CD14-positive monocyte (primary cell): ENCODE data around the gene GPAT3. TPM values are rescaled to one million over a fixed set of nuclear protein-coding genes. Genes with fewer than 3 reads are reported as not detected.

ENCODE experiments used
- DNase-seq, 3 donors: peaks; one replicate each; pipeline ENCODE4 v3.0.0-alpha.2; 2011 to 2022
- H2AFZ ChIP-seq: 2 replicates; pipeline ENCODE4 v1.6.0; 2012; ENCODE audit warnings: mild to moderate bottlenecking, low read depth, low read length, inconsistent platforms; ENCODE audit not compliant: insufficient read depth, poor library complexity, severe bottlenecking
- H3K27ac ChIP-seq, 2 donors: 1 replicate in 1 of 2; 2 replicates in 1 of 2; pipeline ENCODE4 v1.5.1; 2012 to 2013; ENCODE audit warnings: low read length in 2 of 2, control low read depth in 1 of 2, inconsistent platforms in 1 of 2, low read depth in 1 of 2, mild to moderate bottlenecking in 1 of 2
- H3K27me3 ChIP-seq, 2 donors: one replicate each; pipeline versions ENCODE4 v1.6.0 to v1.6.1; 2011 to 2013; ENCODE audit warnings: low read length in 2 of 2; ENCODE audit not compliant: control insufficient read depth in 2 of 2, insufficient read depth in 2 of 2
- H3K36me3 ChIP-seq, 2 donors: replicated peaks in 1 of 2; 1 replicate in 1 of 2; 2 replicates in 1 of 2; pipeline versions ENCODE4 v1.5.1 to v1.6.1; 2012 to 2013; ENCODE audit warnings: low read length in 2 of 2, control low read depth in 1 of 2, inconsistent platforms in 1 of 2, mild to moderate bottlenecking in 1 of 2; ENCODE audit not compliant: insufficient read depth in 2 of 2, control insufficient read depth in 1 of 2
- H3K4me1 ChIP-seq, 2 donors: 1 replicate in 1 of 2; 2 replicates in 1 of 2; pipeline versions ENCODE4 v1.5.1 to v1.6.1; 2012 to 2013; ENCODE audit warnings: low read length in 2 of 2, control low read depth in 1 of 2, inconsistent platforms in 1 of 2, mild to moderate bottlenecking in 1 of 2, moderate library complexity in 1 of 2; ENCODE audit not compliant: insufficient read depth in 2 of 2, control insufficient read depth in 1 of 2
- H3K4me2 ChIP-seq: replicated peaks from 2 replicates; pipeline ENCODE3; 2012; ENCODE audit warnings: low read length, moderate library complexity, mild to moderate bottlenecking; ENCODE audit not compliant: poor library complexity, severe bottlenecking; ENCODE audit errors: extremely low read depth
- H3K4me3 ChIP-seq, 3 experiments: fragments of 200-600 bp in 1 of 3; sonication (generic) in 1 of 3; replicated peaks in 1 of 3; 1 replicate in 2 of 3; 2 replicates in 1 of 3; pipeline ENCODE4 v1.5.1; 2011 to 2013; ENCODE audit warnings: low read length in 3 of 3, mild to moderate bottlenecking in 3 of 3, control low read depth in 2 of 3, low read depth in 2 of 3, inconsistent platforms in 1 of 3, moderate library complexity in 1 of 3
- H3K79me2 ChIP-seq: 2 replicates; pipeline ENCODE4 v1.6.0; 2012; ENCODE audit warnings: mild to moderate bottlenecking, control low read depth, inconsistent platforms, low read length, moderate library complexity; ENCODE audit not compliant: insufficient read depth
- H3K9ac ChIP-seq: 2 replicates; pipeline ENCODE4 v1.6.0; 2017; ENCODE audit warnings: low read length, mild to moderate bottlenecking; ENCODE audit not compliant: insufficient read depth, poor library complexity, severe bottlenecking
- H3K9me3 ChIP-seq, 2 donors: replicated peaks in 1 of 2; 1 replicate in 1 of 2; 2 replicates in 1 of 2; pipeline versions ENCODE4 v1.5.1 to v1.6.1; 2012 to 2013; ENCODE audit warnings: low read length in 2 of 2, control low read depth in 1 of 2; ENCODE audit not compliant: control insufficient read depth in 1 of 2, insufficient read depth in 1 of 2
- H4K20me1 ChIP-seq: 2 replicates; pipeline ENCODE4 v1.6.0; 2012; ENCODE audit warnings: mild to moderate bottlenecking, low read length, control low read depth, moderate library complexity; ENCODE audit not compliant: insufficient read depth
- H3K27ac Mint-ChIP-seq, 7 donors: one replicate each; pipeline ENCODE4 v1.8.0; 2020; ENCODE audit warnings: mild to moderate bottlenecking in 7 of 7, mixed read lengths in 7 of 7, moderate library complexity in 6 of 7, inconsistent platforms in 2 of 7
- H3K27me3 Mint-ChIP-seq, 3 donors: one replicate each; pipeline ENCODE4 v1.8.0; 2021 to 2022; ENCODE audit warnings: low read depth in 3 of 3, mild to moderate bottlenecking in 3 of 3, mixed read lengths in 3 of 3, moderate library complexity in 3 of 3, inconsistent platforms in 1 of 3
- H3K36me3 Mint-ChIP-seq, 2 donors: one replicate each; pipeline ENCODE4 v1.8.0; 2020; ENCODE audit warnings: mixed read lengths in 2 of 2, inconsistent platforms in 1 of 2, mild to moderate bottlenecking in 1 of 2
- H3K4me1 Mint-ChIP-seq: one replicate; pipeline ENCODE4 v1.8.0; 2020; ENCODE audit warnings: mild to moderate bottlenecking, mixed read lengths
- H3K4me3 Mint-ChIP-seq, 2 donors: one replicate each; pipeline ENCODE4 v1.8.0; 2020; ENCODE audit warnings: mild to moderate bottlenecking in 2 of 2, mixed read lengths in 2 of 2, moderate library complexity in 1 of 2
- H3K9me3 Mint-ChIP-seq, 7 donors: one replicate each; pipeline ENCODE4 v1.8.0; 2020 to 2022; ENCODE audit warnings: mixed read lengths in 7 of 7, mild to moderate bottlenecking in 6 of 7, moderate library complexity in 6 of 7, inconsistent platforms in 2 of 7
- CTCF ChIP-seq: fragments of 200-600 bp; IDR thresholded peaks from one replicate; pipeline ENCODE4 v1.8.0; 2022; ENCODE audit warnings: antibody characterized with exemption, mild to moderate bottlenecking
- WGBS: methylation state at CpG from one replicate; pipeline ENCODE4 v1.1.5; 2013; ENCODE audit warnings: missing lambda C conversion rate; ENCODE audit not compliant: insufficient coverage; 5-methylcytosine and 5-hydroxymethylcytosine counted together
- intact Hi-C, 2 donors: fragments of 100-400 bp; cut with micrococcal nuclease; formaldehyde crosslinking; loops; one replicate each; pipeline versions ENCODE4 v1.15.0 to v1.15.1; 2023
- polyA plus RNA-seq, 3 donors: library from polyadenylated mRNA; depleted of rRNA in 1 of 3; unstranded in 2 of 3; stranded (reverse) in 1 of 3; fragments of 300-500 nt in 2 of 3; fragments of >200 nt in 1 of 3; fragmentation: Illumina TruSeq in 2 of 3; gene quantifications; 1 replicate in 2 of 3; 2 replicates in 1 of 3; pipeline ENCODE4 v1.2.3, GENCODE V29; 2012 to 2021

GPAT3 gene
- polyA plus RNA-seq, 3 donors = 20.9 to 46.2 (median 44.2) TPM

- 100% methylated on average over 2 of the region's 6 CpGs for WGBS
- H2AFZ ChIP-seq = no peak overlapping the region
- no peak overlapping the region for H3K27ac ChIP-seq
- no peak overlapping the region for H3K4me3 Mint-ChIP-seq
- DNase-seq = no peak
- H3K4me2 ChIP-seq = no peak overlapping the region
- H3K9ac ChIP-seq = no peak overlapping the region
- no peak overlapping the region for H3K4me3 ChIP-seq
- no peak overlapping the region for H3K27ac Mint-ChIP-seq
- H3K79me2 ChIP-seq = no peaks in the 10 kb centered on the region
- peaks cover 0 to 2% (median 0%) of the 10 kb centered on the region in 7 donors for H3K9me3 Mint-ChIP-seq
- no peaks in the 10 kb centered on the region for H3K27me3 ChIP-seq
- peaks cover 18% of the 10 kb centered on the region for H3K4me1 Mint-ChIP-seq
- H3K4me1 ChIP-seq = peaks cover 18 to 19% of the 10 kb centered on the region in 2 donors
- H3K36me3 Mint-ChIP-seq = peaks cover 51 to 70% of the 10 kb centered on the region in 2 donors
- no peaks in the 10 kb centered on the region for H4K20me1 ChIP-seq
- no peaks in the 10 kb centered on the region for H3K27me3 Mint-ChIP-seq
- intact Hi-C loops = no loop called here
- H3K9me3 ChIP-seq = no peaks in the 10 kb centered on the region
- no peak for TF ChIP-seq CTCF
- peaks cover 33 to 63% of the 10 kb centered on the region in 2 donors for H3K36me3 ChIP-seq
Observed at GRCh38 chr4:83585982-83586508, 50.1 kb downstream of the GPAT3 start.

- Histone ChIP-seq H3K79me2 (no peaks in the 10 kb centered on the region), H3K9ac (no peak overlapping the region), H3K4me3 (no peak overlapping the region), H3K27me3 (no peaks in the 10 kb centered on the region), H2AFZ (no peak overlapping the region), H4K20me1 (no peaks in the 10 kb centered on the region), H3K9me3 (no peaks in the 10 kb centered on the region), H3K36me3 (peaks cover 41 to 77% of the 10 kb centered on the region in 2 donors), H3K4me1 (no peaks in the 10 kb centered on the region), H3K27ac (no peak overlapping the region), H3K4me2 (no peak overlapping the region)
- H3K27me3 Mint-ChIP-seq = no peaks in the 10 kb centered on the region
- intact Hi-C loops = no loop called here
- no peak for DNase-seq
- no peak overlapping the region for H3K4me3 Mint-ChIP-seq
- no CpG with 5 or more reads among the region's 3 CpGs for WGBS
- peaks cover 65 to 75% of the 10 kb centered on the region in 2 donors for H3K36me3 Mint-ChIP-seq
- no peaks in the 10 kb centered on the region for H3K4me1 Mint-ChIP-seq
- TF ChIP-seq CTCF = no peak
- H3K9me3 Mint-ChIP-seq = peaks cover 0 to 6% (median 2%) of the 10 kb centered on the region in 7 donors
- no peak overlapping the region for H3K27ac Mint-ChIP-seq
Observed at GRCh38 chr4:83589279-83589678, 53.4 kb downstream of the GPAT3 start.
